Stomach (tissue), 9 donors: ENCODE results near the gene HOXD10. TPM values are rescaled to one million over a fixed set of nuclear protein-coding genes. Genes with fewer than 3 reads are reported as not detected.

Source experiments
- DNase-seq, 2 donors: peaks; one replicate each; pipeline versions ENCODE4 v3.0.0 to v3.0.0-alpha.2; 2013 to 2019
- H3K27ac ChIP-seq, 5 donors: fragments of 200-600 bp in 4 of 5; sonication (generic) in 4 of 5; one replicate each; pipeline ENCODE4 v1.5.1; 2013 to 2019; ENCODE audit warnings: mild to moderate bottlenecking in 1 of 5, moderate library complexity in 1 of 5
- H3K27me3 ChIP-seq, 3 donors: fragments of 200-600 bp; sonication (generic); one replicate each; pipeline ENCODE4 v1.5.1; 2017 to 2019; ENCODE audit warnings: mixed run types in 1 of 3
- H3K36me3 ChIP-seq, 4 donors: fragments of 200-600 bp; sonication (generic); 1 replicate in 3 of 4; 2 replicates in 1 of 4; pipeline ENCODE4 v1.5.1; 2016 to 2019
- H3K4me1 ChIP-seq, 4 donors: fragments of 200-600 bp; sonication (generic); one replicate each; pipeline ENCODE4 v1.5.1; 2016 to 2019
- H3K4me3 ChIP-seq, 4 donors: fragments of 200-600 bp; sonication (generic) in 3 of 4; one replicate each; pipeline ENCODE4 v1.5.1; 2016 to 2019; ENCODE audit warnings: mild to moderate bottlenecking in 1 of 4
- H3K9me3 ChIP-seq, 4 donors: fragments of 200-600 bp; sonication (generic); one replicate each; pipeline ENCODE4 v1.5.1; 2016 to 2019
- EP300 ChIP-seq: sonication (generic); formaldehyde crosslinking; IDR thresholded peaks from one replicate; pipeline ENCODE4 v1.6.1; 2017; ENCODE audit warnings: antibody characterized with exemption
- POLR2A ChIP-seq, 4 donors: fragments of 450-650 bp; IDR thresholded peaks; one replicate each; pipeline ENCODE4 v1.6.1; 2016; ENCODE audit warnings: antibody characterized with exemption in 4 of 4, control low read depth in 2 of 4, mild to moderate bottlenecking in 1 of 4, moderate library complexity in 1 of 4
- POLR2AphosphoS5 ChIP-seq, 3 donors: sonication (generic); formaldehyde crosslinking; IDR thresholded peaks; one replicate each; pipeline ENCODE4 v1.6.1; 2016; ENCODE audit warnings: antibody characterized with exemption in 3 of 3
- WGBS, 5 donors: extraction: QIAGEN DNeasy Blood & Tissue Kit in 3 of 5; methylation state at CpG; one replicate each; pipeline versions ENCODE4 v1.1.5 to v1.1.7; 2013 to 2018; 5-methylcytosine and 5-hydroxymethylcytosine counted together
- intact Hi-C: fragments of 100-400 bp; cut with DNase I; formaldehyde crosslinking; loops from one replicate; pipeline ENCODE4 v1.15.1; 2023; ENCODE audit warnings: low total_unique reads
- polyA plus RNA-seq, 3 donors: library from polyadenylated mRNA; stranded (reverse); fragments of 200-250 nt; gene quantifications; one replicate each; pipeline ENCODE4 v1.2.3, GENCODE V29; 2013
- total RNA-seq, 5 donors: library from RNA; depleted of rRNA; stranded (reverse); fragments of >200 nt; gene quantifications; one replicate each; pipeline versions ENCODE4 v1.1.0 to v1.2.3, GENCODE V29; 2014 to 2016
- TF ChIP-seq, protein P1 (sequence below), 7 experiments: fragments of 450-650 bp in 4 of 7; fragments of 200-600 bp in 3 of 7; sonication (generic) in 3 of 7; IDR thresholded peaks; one replicate each; pipeline ENCODE4 v1.5.1; 2016 to 2019; ENCODE audit warnings: antibody characterized with exemption in 7 of 7, control low read depth in 2 of 7, mild to moderate bottlenecking in 1 of 7
- donor health status: healthy with polysubstance abuse.
- donor health status: Bipolar disorder and iron deficiency.
- donor health status: healthy.

HOXD10 gene
- total and polyA plus RNA-seq, 8 donors: 2.6 TPM; not detected in 7

DNA sequence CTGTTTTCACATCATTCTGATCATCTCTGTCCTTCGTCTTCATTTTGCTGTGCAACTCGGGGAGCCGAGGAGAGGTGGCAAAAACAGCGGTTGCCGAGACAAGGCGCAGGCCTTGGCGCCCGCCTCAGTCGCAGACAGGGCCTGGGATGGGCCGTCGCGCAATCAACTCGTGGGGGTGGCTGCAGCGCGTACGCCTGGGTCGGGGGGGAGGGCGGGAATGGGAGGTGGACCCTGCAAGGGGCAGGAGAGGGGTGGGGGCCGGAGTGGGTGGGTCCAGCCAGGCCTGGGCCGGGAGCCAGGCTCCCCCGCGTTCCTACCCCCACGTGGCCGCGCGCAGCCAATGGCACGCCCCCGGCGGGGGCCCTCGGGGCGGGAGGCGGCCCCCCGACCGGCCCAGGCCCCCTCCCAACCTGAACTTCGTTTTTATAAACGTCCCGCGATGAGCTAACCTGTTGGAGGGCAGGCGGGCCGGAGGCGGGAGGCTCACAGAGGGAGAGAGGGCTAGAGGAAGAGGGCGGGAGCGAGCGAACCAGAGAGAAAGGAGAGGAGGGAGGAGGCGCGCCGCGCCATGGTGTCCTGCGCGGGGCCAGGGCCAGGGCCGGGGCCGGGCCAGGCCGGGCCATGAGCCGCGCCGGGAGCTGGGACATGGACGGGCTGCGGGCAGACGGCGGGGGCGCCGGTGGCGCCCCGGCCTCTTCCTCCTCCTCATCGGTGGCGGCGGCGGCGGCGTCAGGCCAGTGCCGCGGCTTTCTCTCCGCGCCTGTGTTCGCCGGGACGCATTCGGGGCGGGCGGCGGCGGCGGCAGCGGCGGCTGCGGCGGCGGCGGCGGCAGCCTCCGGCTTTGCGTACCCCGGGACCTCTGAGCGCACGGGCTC is 24.1 kb upstream of the HOXD10 start, which contains the start of gene HOXD13:
TSS of gene HOXD13 (plus strand) at position 452 of the 875 bp plus-strand sequence. CDS start at position 622, 170 bp downstream.
- Histone ChIP-seq H3K27ac (no peak within 1 kb of the TSS), H3K4me3 (peak within 1 kb of the TSS; percentile 24 to 44 (median 33)), H3K4me1 (peaks cover 33 to 52% (median 47%) of the 10 kb centered on the region in 4 donors), H3K9me3 (peaks cover 0 to 14% (median 2%) of the 10 kb centered on the region in 4 donors), H3K27me3 (peaks cover 61 to 100% (median 100%) of the 10 kb centered on the region in 3 donors), H3K36me3 (no peaks in the 10 kb centered on the region)
- intact Hi-C loops: no loop called here
- TF ChIP-seq, protein P1, sequence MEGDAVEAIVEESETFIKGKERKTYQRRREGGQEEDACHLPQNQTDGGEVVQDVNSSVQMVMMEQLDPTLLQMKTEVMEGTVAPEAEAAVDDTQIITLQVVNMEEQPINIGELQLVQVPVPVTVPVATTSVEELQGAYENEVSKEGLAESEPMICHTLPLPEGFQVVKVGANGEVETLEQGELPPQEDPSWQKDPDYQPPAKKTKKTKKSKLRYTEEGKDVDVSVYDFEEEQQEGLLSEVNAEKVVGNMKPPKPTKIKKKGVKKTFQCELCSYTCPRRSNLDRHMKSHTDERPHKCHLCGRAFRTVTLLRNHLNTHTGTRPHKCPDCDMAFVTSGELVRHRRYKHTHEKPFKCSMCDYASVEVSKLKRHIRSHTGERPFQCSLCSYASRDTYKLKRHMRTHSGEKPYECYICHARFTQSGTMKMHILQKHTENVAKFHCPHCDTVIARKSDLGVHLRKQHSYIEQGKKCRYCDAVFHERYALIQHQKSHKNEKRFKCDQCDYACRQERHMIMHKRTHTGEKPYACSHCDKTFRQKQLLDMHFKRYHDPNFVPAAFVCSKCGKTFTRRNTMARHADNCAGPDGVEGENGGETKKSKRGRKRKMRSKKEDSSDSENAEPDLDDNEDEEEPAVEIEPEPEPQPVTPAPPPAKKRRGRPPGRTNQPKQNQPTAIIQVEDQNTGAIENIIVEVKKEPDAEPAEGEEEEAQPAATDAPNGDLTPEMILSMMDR (IDR thresholded peaks at IDR 0.05): no peak
- TF ChIP-seq POLR2AphosphoS5 (IDR thresholded peaks at IDR 0.05) (no peak), POLR2A (IDR thresholded peaks at IDR 0.05) (no peak), EP300 (no peak)
- peak in 1 of 2 donors; percentile 17 for DNase-seq
- 2 to 7% (median 4%) methylated on average over 33 to 95 of the region's 95 CpGs for WGBS, 5 donors

DNA sequence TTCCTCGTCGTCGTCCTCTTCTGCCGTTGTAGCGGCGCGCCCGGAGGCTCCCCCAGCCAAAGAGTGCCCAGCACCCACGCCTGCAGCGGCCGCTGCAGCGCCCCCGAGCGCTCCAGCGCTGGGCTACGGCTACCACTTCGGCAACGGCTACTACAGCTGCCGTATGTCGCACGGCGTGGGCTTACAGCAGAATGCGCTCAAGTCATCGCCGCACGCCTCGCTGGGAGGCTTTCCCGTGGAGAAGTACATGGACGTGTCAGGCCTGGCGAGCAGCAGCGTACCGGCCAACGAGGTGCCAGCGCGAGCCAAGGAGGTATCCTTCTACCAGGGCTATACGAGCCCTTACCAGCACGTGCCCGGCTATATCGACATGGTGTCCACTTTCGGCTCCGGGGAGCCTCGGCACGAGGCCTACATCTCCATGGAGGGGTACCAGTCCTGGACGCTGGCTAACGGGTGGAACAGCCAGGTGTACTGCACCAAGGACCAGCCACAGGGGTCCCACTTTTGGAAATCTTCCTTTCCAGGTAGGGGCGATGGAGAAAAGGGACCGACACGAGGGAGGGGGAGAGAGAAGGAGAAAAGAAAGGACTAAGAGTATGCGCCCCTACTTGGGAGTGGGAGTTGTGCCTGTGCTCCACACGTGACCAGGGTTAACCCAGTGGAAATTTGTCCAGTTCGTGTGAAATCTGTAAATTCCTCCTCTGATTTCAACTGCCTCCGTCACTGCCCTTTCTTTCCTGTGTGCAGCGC is 23.3 kb upstream of the HOXD10 start:
- H3K4me3 ChIP-seq: peak overlapping the region; percentile 24 to 44 (median 33)
- intact Hi-C loops: no loop called here
- DNase-seq: peak; percentile 22 to 44

GRCh38 chr2:176093898-176094249 is 22.7 kb upstream of the HOXD10 start:
- H3K4me1 ChIP-seq: peaks cover 27 to 52% (median 48%) of the 10 kb centered on the region in 4 donors
- no peak overlapping the region for H3K27ac ChIP-seq
- whole genome bisulfite sequencing, 5 donors: 9 to 14% (median 11%) methylated on average over 8 of the region's 8 CpGs
- H3K9me3 ChIP-seq: peaks cover 0 to 14% (median 2%) of the 10 kb centered on the region in 4 donors
- H3K27me3 ChIP-seq: peaks cover 61 to 100% (median 100%) of the 10 kb centered on the region in 3 donors
- intact Hi-C loops: no loop called here
- no peak overlapping the region for H3K4me3 ChIP-seq
- TF ChIP-seq POLR2AphosphoS5 (IDR thresholded peaks at IDR 0.05): no peak
- no peak for TF ChIP-seq POLR2A (IDR thresholded peaks at IDR 0.05)
- TF ChIP-seq EP300: no peak
- TF ChIP-seq, protein P1 (IDR thresholded peaks at IDR 0.05): no peak
- H3K36me3 ChIP-seq: no peaks in the 10 kb centered on the region
- no peak for DNase-seq

More for the DNA sequence above, 23.3 kb upstream of the HOXD10 start:
- 4 to 8% (median 5%) methylated on average over 23 to 53 of the region's 53 CpGs for WGBS, 5 donors
- no peak overlapping the region for H3K27ac ChIP-seq
- peaks cover 0 to 14% (median 2%) of the 10 kb centered on the region in 4 donors for H3K9me3 ChIP-seq
- H3K36me3 ChIP-seq: no peaks in the 10 kb centered on the region
- H3K4me1 ChIP-seq: peaks cover 29 to 52% (median 48%) of the 10 kb centered on the region in 4 donors
- TF ChIP-seq POLR2AphosphoS5 (IDR thresholded peaks at IDR 0.05): no peak
- TF ChIP-seq POLR2A (IDR thresholded peaks at IDR 0.05): no peak
- TF ChIP-seq, protein P1 (IDR thresholded peaks at IDR 0.05): no peak
- TF ChIP-seq EP300: no peak
- H3K27me3 ChIP-seq: peaks cover 57 to 100% (median 100%) of the 10 kb centered on the region in 3 donors

GRCh38 chr2:176094349-176094748 is 22.2 kb upstream of the HOXD10 start:
- peaks cover 27 to 57% (median 47%) of the 10 kb centered on the region in 4 donors for H3K4me1 ChIP-seq
- H3K4me3 ChIP-seq: no peak overlapping the region
- no peak for TF ChIP-seq POLR2AphosphoS5 (IDR thresholded peaks at IDR 0.05)
- TF ChIP-seq EP300: no peak
- TF ChIP-seq POLR2A (IDR thresholded peaks at IDR 0.05): no peak
- TF ChIP-seq, protein P1 (IDR thresholded peaks at IDR 0.05): no peak
- intact Hi-C loops: no loop called here
- 6 to 11% (median 10%) methylated on average over 12 of the region's 12 CpGs for WGBS, 5 donors
- no peak overlapping the region for H3K27ac ChIP-seq
- DNase-seq: no peak
- peaks cover 66 to 100% (median 100%) of the 10 kb centered on the region in 3 donors for H3K27me3 ChIP-seq
- no peaks in the 10 kb centered on the region for H3K36me3 ChIP-seq
- H3K9me3 ChIP-seq: peaks cover 0 to 14% (median 2%) of the 10 kb centered on the region in 4 donors
